HL-60 (cell line): Measurements from ENCODE around the gene TERT.
"Not testable (repeated sequence)": the region's sequence is repeated elsewhere in the genome, so short reads cannot be mapped to it uniquely, and the experiment has no call there.

Experiments
- DNase-seq, 2 experiments: peaks; one replicate each; pipeline ENCODE4 v3.0.0-alpha.2; 2010 to 2020; ENCODE audit warnings: low read depth in 1 of 2, low spot score in 1 of 2
- H3K27ac ChIP-seq: fragments of 250-450 bp; sonication (Bioruptor Pico); replicated peaks from 2 replicates; pipeline ENCODE4 v1.5.1; 2020; ENCODE audit warnings: mild to moderate bottlenecking, moderate library complexity
- H3K27me3 ChIP-seq: fragments of 250-450 bp; sonication (Bioruptor Pico); 2 replicates; pipeline ENCODE4 v1.5.1; 2021; ENCODE audit warnings: mild to moderate bottlenecking, moderate library complexity; ENCODE audit not compliant: insufficient read depth, poor library complexity, severe bottlenecking
- H3K4me3 ChIP-seq: replicated peaks from 2 replicates; pipeline ENCODE4 v1.5.1; 2011; ENCODE audit warnings: mild to moderate bottlenecking, control low read depth, low read length; ENCODE audit not compliant: insufficient read depth
- CTCF ChIP-seq: IDR thresholded peaks from one replicate; pipeline ENCODE4 v1.5.1; 2011; ENCODE audit warnings: low read length, control low read depth, inconsistent platforms; ENCODE audit not compliant: insufficient read depth
- GABPA ChIP-seq: IDR thresholded peaks from 2 replicates; pipeline ENCODE4 v1.6.1; 2012; ENCODE audit warnings: low read depth
- POLR2AphosphoS5 ChIP-seq: IDR thresholded peaks from 2 replicates; pipeline ENCODE4 v1.6.1; 2012; ENCODE audit warnings: low read depth
- REST ChIP-seq: IDR thresholded peaks from 2 replicates; pipeline ENCODE4 v1.6.1; 2012; ENCODE audit warnings: low read depth; ENCODE audit not compliant: insufficient replicate concordance
- SPI1 ChIP-seq: IDR thresholded peaks from 2 replicates; pipeline ENCODE4 v1.6.1; 2012; ENCODE audit warnings: low read depth, mild to moderate bottlenecking, borderline replicate concordance

The TERT gene

GRCh38 chr5:1333986-1334385, 39.1 kb upstream of the TERT start:
- Histone ChIP-seq H3K4me3 (no peak overlapping the region), H3K27me3 (no peaks in the 10 kb centered on the region), H3K27ac (no peak overlapping the region)
- DNase-seq: no peak
- TF ChIP-seq REST (no peak), SPI1 (no peak), CTCF (no peak), GABPA (no peak), POLR2AphosphoS5 (no peak)

GRCh38 chr5:1333286-1333685, 38.4 kb upstream of the TERT start:
- not testable (repeated sequence) for DNase-seq, H3K4me3 ChIP-seq, H3K27me3 ChIP-seq

GRCh38 chr5:1332461-1333001, 37.7 kb upstream of the TERT start:
- no peak for DNase-seq
- Histone ChIP-seq H3K4me3 (no peak overlapping the region), H3K27me3 (no peaks in the 10 kb centered on the region), H3K27ac (no peak overlapping the region)
- TF ChIP-seq REST (no peak), CTCF (no peak), SPI1 (no peak), GABPA (no peak), POLR2AphosphoS5 (no peak)

More at GRCh38 chr5:1333286-1333685, 38.4 kb upstream of the TERT start:
- not testable (repeated sequence) for H3K27ac ChIP-seq

GRCh38 chr5:1331861-1332405, 37.1 kb upstream of the TERT start:
- no peak for DNase-seq
- no peaks in the 10 kb centered on the region for H3K27me3 ChIP-seq
- H3K27ac ChIP-seq: no peak overlapping the region
- TF ChIP-seq POLR2AphosphoS5 (no peak), REST (no peak)
- no peak overlapping the region for H3K4me3 ChIP-seq
